KMS-11 (cell line): Measurements from ENCODE around the gene CDH13.

ENCODE experiments used
- H2AFZ ChIP-seq: fragments of 200-600 bp; sonication (generic); 2 replicates; pipeline ENCODE4 v1.6.1; 2016; ENCODE audit warnings: antibody characterized with exemption, mixed run types, low read depth
- H3K27ac ChIP-seq: fragments of 200-600 bp; sonication (generic); 2 replicates; pipeline ENCODE4 v1.6.1; 2016; ENCODE audit warnings: mild to moderate bottlenecking, mixed run types
- H3K27me3 ChIP-seq: fragments of 200-600 bp; sonication (generic); 2 replicates; pipeline ENCODE4 v1.6.1; 2017; ENCODE audit warnings: mild to moderate bottlenecking, low read depth, mixed run types, moderate library complexity; ENCODE audit not compliant: insufficient read depth
- H3K36me3 ChIP-seq: fragments of 200-600 bp; sonication (generic); 2 replicates; pipeline ENCODE4 v1.6.1; 2017; ENCODE audit warnings: mild to moderate bottlenecking, mixed run types; ENCODE audit not compliant: insufficient read depth
- H3K4me1 ChIP-seq: fragments of 200-600 bp; sonication (generic); 2 replicates; pipeline ENCODE4 v1.6.1; 2016; ENCODE audit warnings: mild to moderate bottlenecking, low read depth, mixed run types; ENCODE audit not compliant: poor library complexity, severe bottlenecking
- H3K4me2 ChIP-seq: fragments of 200-600 bp; sonication (generic); 2 replicates; pipeline ENCODE4 v1.7.0; 2016; ENCODE audit warnings: mild to moderate bottlenecking, mixed run types
- H3K4me3 ChIP-seq: fragments of 200-600 bp; sonication (generic); IDR thresholded peaks from 2 replicates; pipeline ENCODE4 v1.6.1; 2017; ENCODE audit warnings: low read depth, low read length, mixed read lengths; ENCODE audit not compliant: insufficient read depth
- H3K79me2 ChIP-seq: fragments of 200-600 bp; sonication (generic); 2 replicates; pipeline ENCODE4 v1.6.1; 2016; ENCODE audit warnings: low read depth, mixed run types; ENCODE audit not compliant: insufficient read depth
- H3K9ac ChIP-seq: fragments of 200-600 bp; sonication (generic); 2 replicates; pipeline ENCODE4 v1.6.1; 2016; ENCODE audit warnings: mild to moderate bottlenecking, mixed run types
- H4K20me1 ChIP-seq: fragments of 200-600 bp; sonication (generic); 2 replicates; pipeline ENCODE4 v1.6.1; 2016; ENCODE audit warnings: mild to moderate bottlenecking, mixed run types; ENCODE audit not compliant: insufficient read depth
- CTCF ChIP-seq: fragments of 200-600 bp; sonication (generic); conservative IDR thresholded peaks from 2 replicates; pipeline ENCODE4 v1.6.1; 2017; ENCODE audit warnings: low read depth, mild to moderate bottlenecking, antibody characterized with exemption, low read length, moderate library complexity, mixed read lengths

The CDH13 gene

GRCh38 chr16:83005653-83006160 lies 378.9 kb downstream of the CDH13 start:
- Histone ChIP-seq H3K27me3 (no peaks in the 10 kb centered on the region), H3K27ac (no peak overlapping the region), H3K4me1 (no peaks in the 10 kb centered on the region), H3K4me2 (no peak overlapping the region), H3K9ac (no peak overlapping the region), H4K20me1 (no peaks in the 10 kb centered on the region), H2AFZ (no peak overlapping the region), H3K79me2 (no peaks in the 10 kb centered on the region), H3K36me3 (no peaks in the 10 kb centered on the region), H3K4me3 (no peak overlapping the region)
- no peak for TF ChIP-seq CTCF

DNA sequence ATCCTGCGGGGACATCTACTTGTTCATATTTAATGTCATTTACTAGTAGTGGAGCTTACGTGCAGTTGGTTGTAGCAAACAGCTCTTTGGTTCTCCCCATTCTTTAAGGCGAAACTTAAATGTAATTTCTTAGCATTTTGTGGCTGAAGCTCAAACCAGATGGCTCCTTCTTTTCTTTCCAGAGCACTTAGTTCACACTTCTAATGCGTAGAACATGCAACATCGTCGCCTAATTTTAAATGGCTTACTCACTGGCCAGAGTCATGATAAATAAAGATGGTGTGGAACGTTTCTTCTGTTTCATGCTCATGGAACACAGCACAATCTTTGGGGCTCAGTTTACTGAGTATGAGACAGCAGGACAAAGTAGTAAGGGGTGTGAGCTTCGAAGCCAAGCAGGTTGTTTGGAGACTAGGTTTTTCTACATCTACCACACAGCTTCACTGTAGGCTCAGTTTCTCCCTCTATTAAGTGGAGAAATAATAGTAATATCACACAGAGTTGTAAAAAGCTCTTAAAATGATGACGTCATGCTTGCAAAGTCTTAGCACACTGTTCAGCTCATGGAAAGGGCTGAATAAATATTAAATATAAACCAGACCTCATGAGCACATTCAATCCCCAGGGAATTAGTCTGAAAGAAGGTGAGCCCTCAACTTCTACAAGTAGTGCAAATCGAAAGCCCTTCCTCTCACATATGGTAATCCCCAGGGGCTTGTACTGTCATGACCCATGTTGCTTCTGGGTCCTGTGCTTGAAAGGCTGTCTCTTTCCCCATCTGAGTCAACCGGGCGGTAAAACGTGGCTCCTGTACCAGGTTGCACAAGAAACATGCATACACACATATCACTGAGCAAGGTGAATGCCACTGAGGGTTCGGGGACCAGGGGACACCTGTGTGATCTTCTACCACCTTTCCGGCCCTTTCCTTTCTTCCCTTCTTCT lies 384.3 kb downstream of the CDH13 start:
- no peak overlapping the region for H2AFZ ChIP-seq
- TF ChIP-seq CTCF: no peak

GRCh38 chr16:83011939-83012338 lies 385.2 kb downstream of the CDH13 start:
- no peaks in the 10 kb centered on the region for H3K36me3 ChIP-seq
- no peak overlapping the region for H3K9ac ChIP-seq
- no peak overlapping the region for H2AFZ ChIP-seq
- TF ChIP-seq CTCF: no peak
- H3K79me2 ChIP-seq: no peaks in the 10 kb centered on the region
- no peaks in the 10 kb centered on the region for H4K20me1 ChIP-seq
- no peak overlapping the region for H3K4me2 ChIP-seq
- no peaks in the 10 kb centered on the region for H3K4me1 ChIP-seq
- H3K27me3 ChIP-seq: no peaks in the 10 kb centered on the region
- no peak overlapping the region for H3K4me3 ChIP-seq
- H3K27ac ChIP-seq: no peak overlapping the region

More for the DNA sequence above, 384.3 kb downstream of the CDH13 start:
- Histone ChIP-seq H3K79me2 (no peaks in the 10 kb centered on the region), H4K20me1 (no peaks in the 10 kb centered on the region), H3K9ac (no peak overlapping the region), H3K4me2 (no peak overlapping the region), H3K27ac (no peak overlapping the region), H3K4me1 (no peaks in the 10 kb centered on the region), H3K4me3 (no peak overlapping the region), H3K27me3 (no peaks in the 10 kb centered on the region), H3K36me3 (no peaks in the 10 kb centered on the region)

DNA sequence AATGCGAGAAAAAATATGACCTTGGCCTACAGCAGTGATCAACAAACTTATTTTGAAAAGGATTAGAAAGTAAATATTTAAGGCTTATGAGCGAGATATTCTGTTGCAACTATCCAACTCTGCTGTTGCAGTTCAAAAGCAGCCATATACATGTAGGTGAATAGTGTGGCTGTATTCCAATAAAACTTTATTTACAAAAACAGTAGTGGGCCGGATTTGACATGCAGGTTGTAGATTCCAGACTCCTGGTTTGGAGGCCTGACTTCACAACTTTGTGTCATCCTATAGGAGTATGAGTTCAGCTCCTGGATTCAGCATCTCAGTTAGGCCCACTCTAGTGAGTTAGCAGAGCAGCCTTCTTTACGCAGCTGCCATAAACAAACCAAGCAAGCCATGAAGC lies 386.3 kb downstream of the CDH13 start:
- no peaks in the 10 kb centered on the region for H3K4me1 ChIP-seq
- no peaks in the 10 kb centered on the region for H3K36me3 ChIP-seq
- H4K20me1 ChIP-seq: no peaks in the 10 kb centered on the region
- H3K4me3 ChIP-seq: no peak overlapping the region
- no peak for TF ChIP-seq CTCF
- H3K4me2 ChIP-seq: no peak overlapping the region
- H3K9ac ChIP-seq: no peak overlapping the region
- H3K27ac ChIP-seq: no peak overlapping the region
- no peaks in the 10 kb centered on the region for H3K27me3 ChIP-seq
- no peak overlapping the region for H2AFZ ChIP-seq
- H3K79me2 ChIP-seq: no peaks in the 10 kb centered on the region
